GM19238 (cell line): ENCODE data around the gene CEP63.
"Not testable (repeated sequence)": the region's sequence is repeated elsewhere in the genome, so short reads cannot be mapped to it uniquely, and the experiment has no call there.

Experiments
- DNase-seq: peaks from one replicate; pipeline ENCODE4 v3.0.0; 2011; ENCODE audit warnings: low spot score; ENCODE audit not compliant: insufficient read length

The CEP63 gene

GRCh38 chr3:134511500-134511899 is 25.6 kb downstream of the CEP63 start:
- DNase-seq: no peak

GRCh38 chr3:134516905-134517304 is 31.0 kb downstream of the CEP63 start:
- no peak for DNase-seq

DNA sequence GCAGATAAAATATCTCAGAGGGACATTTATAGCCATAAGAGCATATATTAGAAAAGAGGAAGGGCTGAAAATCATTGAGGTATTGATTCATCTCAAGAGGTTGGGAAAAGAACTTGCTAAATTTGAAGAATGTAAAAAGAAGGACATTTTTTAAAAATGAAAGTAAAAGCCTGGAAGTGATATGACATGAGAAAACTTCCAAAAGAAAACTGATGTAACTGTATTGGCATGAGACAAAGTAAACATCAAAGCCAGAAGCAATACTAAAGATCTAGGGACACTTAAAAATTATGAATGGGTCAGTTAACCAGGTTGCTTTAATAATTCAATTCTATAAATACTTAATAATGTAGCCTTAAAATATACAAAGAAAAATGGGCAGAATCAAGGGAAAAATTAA is 31.9 kb downstream of the CEP63 start:
- no peak for DNase-seq

DNA sequence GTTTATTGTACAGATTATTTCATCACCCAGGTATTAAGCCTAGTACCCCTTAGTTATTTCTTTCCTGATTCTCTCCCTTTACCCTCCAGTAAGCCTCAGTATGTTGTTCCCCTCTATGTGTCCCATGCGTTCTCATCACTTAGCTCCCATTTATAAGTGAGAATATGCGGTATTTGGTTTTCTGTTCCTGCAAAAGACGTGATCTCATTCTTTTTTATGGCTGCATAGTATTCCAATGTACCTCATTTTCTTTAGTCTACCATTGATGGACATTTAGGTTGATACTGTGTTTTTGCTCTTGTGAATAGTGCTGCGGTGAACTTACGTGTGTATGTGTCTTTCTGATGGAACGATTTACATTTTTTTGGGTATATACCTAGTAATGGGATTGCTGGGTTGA is 36.7 kb downstream of the CEP63 start:
- DNase-seq: no peak

GRCh38 chr3:134525293-134525692 is 39.4 kb downstream of the CEP63 start:
- DNase-seq: no peak

DNA sequence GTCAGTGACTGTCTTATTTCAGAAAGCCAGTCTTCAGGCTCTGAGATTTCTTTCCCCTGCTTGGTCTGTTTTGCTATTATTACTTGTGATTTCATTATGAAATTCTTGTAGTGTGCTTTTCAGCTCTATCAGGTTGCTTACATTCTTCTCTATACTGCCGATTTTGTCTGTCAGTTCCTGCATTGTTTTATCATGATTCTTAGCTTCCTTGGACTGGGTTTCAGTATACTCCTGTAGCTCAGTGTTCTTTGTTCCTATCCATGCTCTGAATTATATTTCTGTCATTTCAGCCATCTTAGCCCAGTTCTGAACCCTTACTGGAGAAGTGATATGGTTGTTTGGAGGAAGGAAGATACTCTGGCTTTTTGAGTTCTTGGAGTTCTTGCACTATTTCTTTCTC is 40.5 kb downstream of the CEP63 start:
- no peak for DNase-seq

DNA sequence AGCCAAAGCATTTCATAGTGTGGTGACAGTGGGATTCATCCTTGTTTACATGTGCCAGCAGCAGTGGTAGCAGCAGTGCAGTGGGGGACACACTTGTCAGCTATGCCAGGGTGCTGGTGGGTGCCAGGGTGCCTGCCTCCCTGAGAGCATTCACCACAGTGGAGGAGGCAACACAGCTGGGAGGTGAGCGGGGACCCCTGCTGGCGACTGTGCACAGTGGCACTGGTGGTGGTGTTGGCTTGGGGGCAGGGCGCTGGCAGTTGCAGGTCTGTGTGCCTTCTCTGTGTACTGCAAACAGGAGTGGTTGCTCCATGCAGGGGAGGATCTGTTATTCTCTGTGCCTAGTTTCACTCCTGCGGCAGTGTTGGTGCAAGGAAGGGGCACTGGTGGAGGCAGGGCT is 41.2 kb downstream of the CEP63 start:
- no peak for DNase-seq

DNA sequence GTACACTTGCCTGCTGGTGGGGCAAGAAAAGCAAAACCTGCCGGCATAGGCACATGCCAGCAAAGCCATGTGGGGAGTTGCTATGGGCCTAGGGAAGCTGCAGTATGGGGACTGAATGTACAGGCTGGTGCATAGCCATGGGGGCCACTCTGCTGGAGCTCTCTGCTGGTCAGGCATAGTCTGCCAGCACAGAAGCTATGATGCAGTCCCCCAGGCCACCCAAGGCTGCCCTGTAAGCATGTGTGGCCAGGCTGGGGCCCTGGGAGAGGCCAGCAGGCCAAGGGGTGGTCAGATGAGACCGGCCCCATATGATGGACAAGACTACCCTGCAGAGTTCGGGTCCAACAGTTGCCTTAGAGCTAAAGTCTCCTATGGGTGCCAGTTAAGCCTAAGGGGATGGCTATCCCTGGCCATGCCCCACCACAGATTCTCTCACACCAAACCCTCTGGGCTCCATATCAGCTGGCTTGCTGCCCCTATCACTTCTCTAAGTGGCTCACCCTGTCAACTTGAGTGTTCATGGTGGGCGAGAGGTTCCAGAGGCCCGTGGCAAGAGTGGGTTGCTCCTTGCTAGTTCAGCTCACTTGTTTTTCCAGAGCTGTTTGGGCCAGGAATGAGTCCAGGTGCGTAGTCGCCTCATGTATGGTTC is 41.8 kb downstream of the CEP63 start:
- no peak for DNase-seq

- DNase-seq: no peak
These were observed 47.6 kb downstream of the CEP63 start for GRCh38 chr3:134533493-134533892.

- DNase-seq: no peak
These were observed 49.5 kb downstream of the CEP63 start for GRCh38 chr3:134535186-134535970.

DNA sequence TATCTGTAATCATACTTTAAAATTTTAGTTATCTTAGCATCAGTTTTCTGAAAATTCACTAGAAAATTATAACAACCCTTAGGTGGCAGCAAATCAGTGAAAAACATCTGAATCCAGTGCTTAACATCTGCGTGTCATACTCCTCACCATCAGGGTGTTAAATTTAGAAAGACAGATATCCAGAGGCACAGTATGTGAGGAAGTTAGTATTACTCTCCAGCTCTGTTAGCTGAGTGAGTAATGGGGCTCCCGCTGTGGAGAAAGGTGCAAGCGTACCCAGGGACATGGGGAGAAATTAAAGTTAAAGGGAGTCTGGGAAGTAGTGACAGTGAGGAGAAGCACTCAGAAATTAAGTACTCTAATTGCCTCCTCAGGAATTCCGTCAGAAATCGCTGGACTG is 50.9 kb downstream of the CEP63 start:
- DNase-seq: no peak

GRCh38 chr3:134542287-134542958 is 56.6 kb downstream of the CEP63 start:
- no peak for DNase-seq

DNA sequence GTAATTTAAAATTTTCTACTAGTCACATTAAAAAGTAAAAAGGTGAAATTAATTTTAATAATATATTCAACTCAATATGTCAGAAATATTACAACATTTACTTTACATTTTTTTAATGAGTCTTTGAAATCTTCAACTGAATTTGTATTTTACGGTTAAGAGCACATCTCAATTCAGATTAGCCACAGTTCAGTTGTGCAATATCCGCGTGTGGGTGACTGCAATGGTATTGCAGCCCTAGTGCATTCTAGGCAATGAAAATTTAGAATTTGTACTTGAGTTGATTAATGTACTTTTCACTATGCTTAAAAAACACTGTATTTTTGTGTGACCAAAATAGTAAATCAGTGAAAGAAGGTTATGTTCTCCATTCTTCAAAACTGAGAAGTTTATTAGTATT is 57.3 kb downstream of the CEP63 start:
- DNase-seq: no peak

GRCh38 chr3:134544316-134544715 is 58.5 kb downstream of the CEP63 start:
- no peak for DNase-seq

DNA sequence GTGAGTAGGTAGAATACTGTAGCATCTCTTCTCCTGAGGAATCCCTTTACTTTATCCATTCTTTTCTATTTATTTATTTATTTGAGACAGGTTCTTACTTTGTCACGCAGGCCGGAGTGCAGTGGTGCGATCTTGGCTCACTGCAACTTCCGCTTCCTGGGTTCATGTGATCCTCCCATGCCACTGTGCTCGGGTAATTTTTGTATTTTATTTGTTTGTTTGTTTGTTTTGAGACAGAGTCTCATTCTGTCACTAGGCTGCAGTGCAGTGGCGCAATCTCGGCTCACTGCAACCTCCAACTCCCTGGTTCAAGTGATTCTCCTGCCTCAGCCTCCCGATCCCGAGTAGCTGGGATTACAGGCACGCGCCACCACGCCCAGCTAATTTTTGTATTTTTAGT is 58.9 kb downstream of the CEP63 start:
- not testable (repeated sequence) for DNase-seq

DNA sequence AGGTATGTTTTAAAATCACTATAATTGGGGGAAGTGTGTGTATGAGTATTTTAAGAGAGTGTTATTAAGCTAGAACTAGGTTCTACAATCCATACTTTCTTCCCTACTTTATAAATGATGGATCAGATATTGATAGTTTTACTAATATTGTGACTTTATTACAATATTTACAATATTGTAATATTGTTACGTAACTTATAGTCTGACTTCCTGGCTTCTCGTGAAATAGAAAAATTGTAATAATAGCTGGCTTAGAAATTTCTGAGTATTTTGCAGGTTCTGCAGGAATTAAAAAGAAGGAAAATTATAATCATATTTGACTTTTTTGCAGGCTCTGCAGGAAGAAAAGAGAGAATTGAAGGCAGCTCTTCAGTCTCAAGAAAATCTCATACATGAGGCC is 60.0 kb downstream of the CEP63 start:
- no peak for DNase-seq

GRCh38 chr3:134552784-134553183 is 66.9 kb downstream of the CEP63 start:
- DNase-seq: no peak

GRCh38 chr3:134559591-134559990 is 73.7 kb downstream of the CEP63 start:
- DNase-seq: no peak

DNA sequence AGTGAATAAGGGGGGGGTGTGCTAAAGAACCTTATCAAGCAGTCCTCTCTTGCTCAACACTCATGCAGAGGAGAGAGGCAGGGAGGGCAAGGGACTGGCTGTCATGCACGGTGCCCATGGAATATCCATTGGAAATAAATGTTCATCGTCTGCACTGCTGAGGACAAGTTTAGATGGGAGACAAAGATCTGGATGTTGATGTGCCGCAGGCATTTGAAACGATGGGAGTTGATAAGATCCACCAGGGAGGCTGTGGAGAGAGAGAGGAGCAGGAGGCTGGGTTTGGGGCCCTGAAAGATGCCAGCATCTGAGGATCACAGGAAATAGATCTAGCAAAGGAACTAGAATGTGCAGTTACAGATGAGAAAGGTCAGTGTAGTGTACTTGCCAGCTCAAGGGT is 76.2 kb downstream of the CEP63 start:
- DNase-seq: no peak

GRCh38 chr3:134563601-134564000 is 77.7 kb downstream of the CEP63 start:
- no peak for DNase-seq

DNA sequence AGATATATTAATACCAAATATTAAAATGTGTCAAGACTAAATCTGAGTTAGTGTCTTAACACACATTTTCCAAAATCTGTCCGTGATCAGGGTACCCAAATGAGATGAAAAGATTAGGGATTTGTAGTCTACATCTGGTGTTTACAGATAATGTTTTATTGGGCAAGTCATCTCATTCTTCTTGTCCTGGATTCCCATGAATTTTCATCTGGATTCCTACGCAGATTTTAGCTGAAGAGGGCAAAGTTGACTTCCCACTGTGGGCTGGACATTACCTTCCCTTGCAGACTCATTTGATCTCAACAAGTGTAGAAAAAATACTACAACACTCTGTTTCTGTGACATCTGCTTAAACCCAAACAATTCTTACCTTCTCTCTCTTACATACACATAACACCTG is 79.1 kb downstream of the CEP63 start:
- DNase-seq: no peak

GRCh38 chr3:134567605-134568004 is 81.7 kb downstream of the CEP63 start:
- DNase-seq: no peak

DNA sequence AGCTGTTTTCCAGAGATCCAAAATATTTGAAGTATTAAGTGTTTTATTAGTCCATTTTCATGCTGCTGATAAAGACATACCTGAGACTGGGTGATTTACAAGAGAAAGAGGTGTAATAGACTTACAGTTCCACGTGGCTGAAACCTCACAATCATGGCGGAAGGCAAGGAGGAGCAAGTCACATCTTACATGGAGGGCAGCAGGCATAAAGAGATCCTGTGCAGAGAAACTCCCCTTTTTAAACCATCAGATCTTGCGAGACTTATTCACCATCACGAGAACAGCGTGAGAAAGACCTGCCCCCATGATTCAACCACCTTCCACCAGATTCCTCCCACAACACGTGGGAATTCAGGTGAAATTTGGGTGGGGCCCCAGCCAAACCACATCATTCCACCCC is 82.9 kb downstream of the CEP63 start:
- no peak for DNase-seq
